ENCODE measurements around the gene ABLIM1. TPM values are rescaled to one million over a fixed set of nuclear protein-coding genes. Genes with fewer than 3 reads are reported as not detected.

Gene ABLIM1
- total RNA-seq, 1 donor from 2014 or later = 144 TPM

GRCh38 chr10:114604357-114605130 is 53.5 kb downstream of the ABLIM1 start:
- no peaks in the 10 kb centered on the region for H3K9me3 ChIP-seq
- ATAC-seq (no peak), DNase-seq (no peak)
- peaks cover 11% of the 10 kb centered on the region for H3K4me1 ChIP-seq
- peaks cover 4% of the 10 kb centered on the region for H3K36me3 ChIP-seq
- H3K4me3 ChIP-seq = no peak overlapping the region
- H3K27ac ChIP-seq = no peak overlapping the region
- no peak for TF ChIP-seq CTCF (IDR thresholded peaks at IDR 0.05)
- H3K27me3 ChIP-seq = no peaks in the 10 kb centered on the region
- intact Hi-C loops (cut with DNase I) = no loop called here

- Histone ChIP-seq H3K4me1 (peaks cover 11% of the 10 kb centered on the region), H3K9me3 (no peaks in the 10 kb centered on the region), H3K36me3 (peaks cover 4% of the 10 kb centered on the region), H3K27ac (no peak overlapping the region), H3K4me3 (no peak overlapping the region), H3K27me3 (no peaks in the 10 kb centered on the region)
- no peak for DNase-seq
- intact Hi-C loops (cut with DNase I) = no loop called here
- no peak for TF ChIP-seq CTCF (IDR thresholded peaks at IDR 0.05)
- peak; percentile 80 for ATAC-seq
Measured at GRCh38 chr10:114603948-114604347, 54.1 kb downstream of the ABLIM1 start.

DNA sequence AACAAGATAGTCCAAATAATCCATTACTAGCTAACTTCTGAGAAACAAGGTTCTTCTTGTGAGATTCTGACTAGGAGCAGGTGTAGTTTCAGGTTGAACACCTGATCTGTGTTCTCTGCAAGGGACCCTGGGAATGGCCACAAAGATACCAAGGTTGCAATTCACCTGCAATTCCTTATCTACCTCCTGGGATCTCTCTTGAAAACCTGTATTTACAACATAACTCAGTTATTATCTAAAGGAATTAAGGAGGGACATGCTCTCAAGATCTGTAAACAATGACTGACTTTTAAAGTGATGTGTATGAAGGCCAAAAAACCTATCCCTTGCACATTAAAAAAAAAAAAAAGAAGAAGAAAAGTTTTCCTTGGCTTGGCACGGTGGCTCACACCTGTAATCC is 54.8 kb downstream of the ABLIM1 start:
- intact Hi-C loops (cut with DNase I) = no loop called here
- Histone ChIP-seq H3K4me3 (no peak overlapping the region), H3K36me3 (peaks cover 4% of the 10 kb centered on the region), H3K4me1 (peaks cover 11% of the 10 kb centered on the region), H3K27ac (no peak overlapping the region), H3K27me3 (no peaks in the 10 kb centered on the region), H3K9me3 (no peaks in the 10 kb centered on the region)
- ATAC-seq (peak; percentile 30), DNase-seq (no peak)
- TF ChIP-seq CTCF (IDR thresholded peaks at IDR 0.05) = no peak

DNA sequence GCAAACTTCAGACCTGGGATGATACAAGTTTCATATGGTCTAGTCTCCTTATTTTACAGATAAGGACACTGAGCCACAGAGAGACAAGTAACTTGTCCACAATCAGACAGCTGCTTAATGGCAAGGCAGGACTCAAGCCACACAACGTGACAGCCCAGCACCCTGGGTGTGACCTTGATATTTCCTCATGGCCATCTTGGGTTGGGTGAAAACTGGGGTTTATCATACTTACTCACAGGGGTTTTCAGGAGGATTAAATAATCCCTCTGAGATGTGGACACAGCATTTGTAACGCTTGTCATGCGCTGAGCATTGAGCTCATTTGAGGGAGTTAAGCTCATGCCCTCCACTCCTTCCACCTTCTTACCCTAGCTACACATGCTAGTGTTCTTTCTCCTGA is 58.0 kb downstream of the ABLIM1 start:
- no peaks in the 10 kb centered on the region for H3K27me3 ChIP-seq
- no peak overlapping the region for H3K27ac ChIP-seq
- intact Hi-C loops (cut with DNase I) = no loop called here
- H3K4me1 ChIP-seq = peaks cover 10% of the 10 kb centered on the region
- TF ChIP-seq CTCF (IDR thresholded peaks at IDR 0.05) = no peak
- H3K9me3 ChIP-seq = no peaks in the 10 kb centered on the region
- ATAC-seq (no peak), DNase-seq (no peak)
- H3K36me3 ChIP-seq = peaks cover 4% of the 10 kb centered on the region
- H3K4me3 ChIP-seq = no peak overlapping the region

DNA sequence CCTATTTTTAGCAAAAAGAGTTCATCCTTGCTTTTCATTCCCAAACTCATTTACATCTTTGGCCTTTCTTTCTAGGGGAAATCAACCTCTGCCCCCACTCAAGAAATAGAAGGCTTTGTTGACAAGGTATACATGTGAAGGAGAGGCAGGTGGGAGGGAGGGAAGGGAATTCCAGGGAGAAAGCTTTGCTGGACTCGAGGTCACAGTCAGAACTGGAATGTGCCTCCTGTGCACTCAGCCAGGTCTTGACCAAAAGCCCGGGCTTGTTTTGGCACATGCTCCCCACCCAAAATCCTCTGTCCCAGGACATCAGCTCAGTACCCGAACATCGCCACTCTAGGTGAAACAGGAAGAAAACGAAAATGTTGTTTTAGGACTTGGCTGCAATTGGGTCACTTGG is 61.3 kb downstream of the ABLIM1 start:
- DNase-seq (no peak), ATAC-seq (no peak)
- Histone ChIP-seq H3K4me3 (no peak overlapping the region), H3K27ac (no peak overlapping the region), H3K9me3 (no peaks in the 10 kb centered on the region), H3K4me1 (no peaks in the 10 kb centered on the region), H3K36me3 (peaks cover 4% of the 10 kb centered on the region), H3K27me3 (no peaks in the 10 kb centered on the region)
- intact Hi-C loops (cut with DNase I) = no loop called here
- no peak for TF ChIP-seq CTCF (IDR thresholded peaks at IDR 0.05)
